Activated CD4-positive, alpha-beta T cell treated with anti-CD3 and anti-CD28 coated beads, Interleukin-10, Interleukin-2, amounts not matched to agents 100 ng/mL and 50 ng/mL, durations not matched to agents 16 hours and 8 hours (primary cell): ENCODE measurements around the gene LZTS2.
A peak's percentile ranks its signal among the peaks of the same experiment; 100 is the strongest.

Source experiments
- DNase-seq: peaks from one replicate; pipeline ENCODE4 v3.0.0-alpha.2; 2020

The LZTS2 gene

GRCh38 chr10:101000127-101000914 is 713 bp downstream of the LZTS2 start:
- no peak for DNase-seq

GRCh38 chr10:101000915-101001658 is 1.5 kb downstream of the LZTS2 start:
- DNase-seq = no peak

- DNase-seq = no peak
Observed at GRCh38 chr10:101001659-101002035, 2.0 kb downstream of the LZTS2 start.

GRCh38 chr10:101002456-101002855 is 2.8 kb downstream of the LZTS2 start:
- no peak for DNase-seq

- DNase-seq = no peak
Observed at GRCh38 chr10:101003639-101004206, 4.1 kb downstream of the LZTS2 start.

- no peak for DNase-seq
Observed at GRCh38 chr10:101005361-101005760, 5.8 kb downstream of the LZTS2 start.

- no peak for DNase-seq
Observed at GRCh38 chr10:101005869-101006567, 6.4 kb downstream of the LZTS2 start.

GRCh38 chr10:101006593-101007098 is 7.0 kb downstream of the LZTS2 start:
- DNase-seq = no peak

GRCh38 chr10:101007099-101007711 is 7.6 kb downstream of the LZTS2 start:
- no peak for DNase-seq

- DNase-seq = no peak
Observed at GRCh38 chr10:101007915-101008822, 8.6 kb downstream of the LZTS2 start.

GRCh38 chr10:101008823-101009423 is 9.3 kb downstream of the LZTS2 start:
- no peak for DNase-seq

GRCh38 chr10:101010329-101010728 is 10.7 kb downstream of the LZTS2 start:
- no peak for DNase-seq

- DNase-seq = no peak
Observed at GRCh38 chr10:101011517-101012423, 12.2 kb downstream of the LZTS2 start.

GRCh38 chr10:101012525-101013364 is 13.1 kb downstream of the LZTS2 start:
- peak; percentile 90 for DNase-seq

- no peak for DNase-seq
Observed at GRCh38 chr10:101013365-101013825, 13.8 kb downstream of the LZTS2 start.

- DNase-seq = peak; percentile 78
Observed at GRCh38 chr10:101014230-101014884, 14.7 kb downstream of the LZTS2 start.

- DNase-seq = peak; percentile 54
Observed at GRCh38 chr10:101014966-101015581, 15.5 kb downstream of the LZTS2 start.

GRCh38 chr10:101015582-101015973 is 16.0 kb downstream of the LZTS2 start:
- DNase-seq = no peak
